Smooth muscle cell (in vitro differentiated cells): ENCODE results near the gene DENND1A. TPM values are rescaled to one million over a fixed set of nuclear protein-coding genes. Genes with fewer than 3 reads are reported as not detected.

ENCODE experiments used
- DNase-seq: peaks from one replicate; lab custom pipeline; 2025; ENCODE audit not compliant: unreplicated experiment; lab: John Stamatoyannopoulos, UW
- H2AFZ ChIP-seq: fragments of 200-600 bp; sonication (generic); 2 replicates; pipeline ENCODE4 v1.6.0; 2016; ENCODE audit warnings: antibody characterized with exemption, low read depth, mild to moderate bottlenecking
- H3F3A ChIP-seq: fragments of 200-600 bp; sonication (generic); 2 replicates; pipeline ENCODE4 v1.6.0; 2017; ENCODE audit warnings: antibody characterized with exemption, low read depth
- H3K27ac ChIP-seq: fragments of 200-600 bp; sonication (generic); 2 replicates; pipeline ENCODE4 v1.5.1; 2016; ENCODE audit warnings: low read depth, mild to moderate bottlenecking
- H3K27me3 ChIP-seq: fragments of 200-600 bp; sonication (generic); 2 replicates; pipeline ENCODE4 v1.6.1; 2016; ENCODE audit warnings: low read depth, mild to moderate bottlenecking
- H3K36me3 ChIP-seq: fragments of 200-600 bp; sonication (generic); 2 replicates; pipeline ENCODE4 v1.5.1; 2016; ENCODE audit warnings: low read depth
- H3K4me1 ChIP-seq: fragments of 200-600 bp; sonication (generic); 2 replicates; pipeline ENCODE4 v1.5.1; 2016; ENCODE audit warnings: low read depth
- H3K4me2 ChIP-seq: fragments of 200-600 bp; sonication (generic); 2 replicates; pipeline ENCODE4 v1.6.0; 2016; ENCODE audit warnings: mild to moderate bottlenecking
- H3K4me3 ChIP-seq: fragments of 200-600 bp; sonication (generic); 2 replicates; pipeline ENCODE4 v1.5.1; 2016; ENCODE audit warnings: mild to moderate bottlenecking
- H3K79me2 ChIP-seq: fragments of 200-600 bp; sonication (generic); 2 replicates; pipeline ENCODE4 v1.6.0; 2016; ENCODE audit warnings: low read depth, mild to moderate bottlenecking
- H3K9ac ChIP-seq: fragments of 200-600 bp; sonication (generic); 2 replicates; pipeline ENCODE4 v1.6.0; 2016; ENCODE audit warnings: low read depth
- H3K9me3 ChIP-seq: fragments of 200-600 bp; sonication (generic); replicated peaks from 2 replicates; pipeline ENCODE4 v1.5.1; 2016; ENCODE audit warnings: low read depth
- H4K20me1 ChIP-seq: fragments of 200-600 bp; sonication (generic); 2 replicates; pipeline ENCODE4 v1.6.0; 2016; ENCODE audit warnings: low read depth
- CTCF ChIP-seq: fragments of 200-600 bp; sonication (generic); IDR thresholded peaks from 2 replicates; pipeline ENCODE4 v1.5.1; 2017; ENCODE audit warnings: borderline replicate concordance, mild to moderate bottlenecking, antibody characterized with exemption; ENCODE audit not compliant: insufficient read depth, poor library complexity, severe bottlenecking
- WGBS: methylation state at CpG from one replicate; pipeline ENCODE4 v1.1.7; 2016; ENCODE audit warnings: low lambda C conversion rate; 5-methylcytosine and 5-hydroxymethylcytosine counted together
- polyA plus RNA-seq: library from polyadenylated mRNA; unstranded; fragments of >200 nt; fragmentation: Nextera tagmentation; extraction: Ambion mirVana; gene quantifications from 2 replicates; pipeline ENCODE4 v1.2.1, GENCODE V29; 2016
- total RNA-seq: library from RNA; depleted of rRNA; stranded (reverse); fragments of >200 nt; gene quantifications from 2 replicates; pipeline ENCODE4 v1.2.3, GENCODE V29; 2014

Gene DENND1A
- total and polyA plus RNA-seq, 2 experiments from 2014 or later = 8.1 to 20.2 TPM

DNA sequence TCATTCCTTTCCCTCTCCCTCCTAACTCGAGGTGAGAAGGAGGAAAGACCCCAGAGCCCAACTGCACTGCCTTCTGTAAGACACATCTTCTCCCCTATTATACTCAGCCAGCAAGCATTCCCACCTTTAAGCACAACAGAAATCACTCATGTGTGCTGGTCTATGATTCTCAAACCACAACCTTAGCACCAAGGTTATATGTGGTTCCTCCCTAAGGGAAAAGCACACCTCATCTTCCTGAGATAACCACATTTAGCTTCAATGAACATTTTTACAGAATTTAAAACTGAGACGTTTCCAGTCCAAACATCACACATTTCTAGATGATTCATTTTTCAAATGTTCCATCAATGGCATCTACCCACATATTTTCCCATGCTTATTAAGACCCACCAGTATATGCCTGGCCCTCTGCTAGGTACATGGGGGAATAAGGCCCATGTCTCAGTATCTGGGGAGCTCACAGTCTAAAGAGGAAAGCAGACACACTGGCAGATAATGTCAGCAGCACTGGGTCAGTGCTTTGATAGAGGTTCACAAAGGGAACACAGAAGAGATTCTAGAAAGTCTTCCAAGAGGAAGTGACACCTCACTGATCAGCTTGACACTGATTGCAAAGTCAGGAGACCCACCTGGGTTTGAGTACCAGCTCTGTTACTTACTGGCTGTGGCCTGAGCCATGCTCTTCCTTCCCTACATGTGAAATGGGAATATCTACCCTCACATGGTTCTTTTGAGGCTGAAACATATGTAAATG lies 245.4 kb downstream of the DENND1A start:
- H3K79me2 ChIP-seq = no peaks in the 10 kb centered on the region
- no peaks in the 10 kb centered on the region for H3K36me3 ChIP-seq
- TF ChIP-seq CTCF = no peak
- H3K9ac ChIP-seq = no peak overlapping the region
- H3K4me1 ChIP-seq = peaks cover 3% of the 10 kb centered on the region
- H3K4me3 ChIP-seq = no peak overlapping the region
- H3K27ac ChIP-seq = no peak overlapping the region
- H2AFZ ChIP-seq = no peak overlapping the region
- DNase-seq = no peak
- H3K4me2 ChIP-seq = no peak overlapping the region
- H3K27me3 ChIP-seq = peaks cover 40% of the 10 kb centered on the region
- H3F3A ChIP-seq = no peaks in the 10 kb centered on the region
- H3K9me3 ChIP-seq = no peaks in the 10 kb centered on the region
- 88% methylated on average over 2 of the region's 2 CpGs for WGBS
- peaks cover 32% of the 10 kb centered on the region for H4K20me1 ChIP-seq

DNA sequence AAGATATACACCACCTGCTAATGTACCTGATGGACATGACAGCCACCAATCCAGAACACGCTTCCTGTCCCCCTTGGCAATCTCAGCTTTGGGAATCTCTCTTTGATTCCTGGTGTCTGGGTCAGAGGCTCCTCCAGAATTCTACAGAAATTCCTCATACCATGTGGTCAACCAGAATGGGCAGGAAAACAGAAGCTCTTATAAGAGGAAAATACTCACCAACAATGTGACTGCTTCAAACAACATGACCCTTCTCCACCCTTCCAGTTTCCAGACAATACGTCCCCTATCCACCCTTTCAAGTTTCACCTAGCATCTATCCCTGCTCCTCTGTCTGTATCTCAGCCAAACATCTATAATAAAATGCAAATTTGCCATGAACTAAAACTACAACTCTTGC lies 247.2 kb downstream of the DENND1A start:
- Histone ChIP-seq H3K36me3 (no peaks in the 10 kb centered on the region), H3K27me3 (peaks cover 40% of the 10 kb centered on the region)

GRCh38 chr9:123680352-123680751 lies 249.6 kb downstream of the DENND1A start:
- H3K27me3 ChIP-seq = peaks cover 53% of the 10 kb centered on the region
- no peaks in the 10 kb centered on the region for H3K9me3 ChIP-seq
- H2AFZ ChIP-seq = no peak overlapping the region
- 91% methylated on average over 8 of the region's 8 CpGs for WGBS
- no peak overlapping the region for H3K27ac ChIP-seq
- H3K36me3 ChIP-seq = no peaks in the 10 kb centered on the region
- no peaks in the 10 kb centered on the region for H3F3A ChIP-seq
- TF ChIP-seq CTCF = no peak
- DNase-seq = no peak
- no peaks in the 10 kb centered on the region for H3K79me2 ChIP-seq
- H4K20me1 ChIP-seq = peaks cover 52% of the 10 kb centered on the region
- no peak overlapping the region for H3K4me2 ChIP-seq
- H3K4me1 ChIP-seq = peaks cover 7% of the 10 kb centered on the region
- no peak overlapping the region for H3K4me3 ChIP-seq
- H3K9ac ChIP-seq = no peak overlapping the region

More for the DNA sequence above, 247.2 kb downstream of the DENND1A start:
- H4K20me1 ChIP-seq = peaks cover 47% of the 10 kb centered on the region
- H3K27ac ChIP-seq = no peak overlapping the region
- H3K9ac ChIP-seq = no peak overlapping the region
- TF ChIP-seq CTCF = no peak
- peaks cover 7% of the 10 kb centered on the region for H3K4me1 ChIP-seq
- 100% methylated on average over 2 of the region's 2 CpGs for WGBS
- no peaks in the 10 kb centered on the region for H3K9me3 ChIP-seq
- no peak overlapping the region for H2AFZ ChIP-seq
- DNase-seq = no peak
- no peaks in the 10 kb centered on the region for H3K79me2 ChIP-seq
- H3F3A ChIP-seq = no peaks in the 10 kb centered on the region
- no peak overlapping the region for H3K4me3 ChIP-seq
- no peak overlapping the region for H3K4me2 ChIP-seq
